Left lung (tissue), 10 donors: ENCODE results near the gene C17orf58. TPM values are rescaled to one million over a fixed set of nuclear protein-coding genes. Genes with fewer than 3 reads are reported as not detected.

ENCODE experiments used
- ATAC-seq: fragments of 200-7000 bp; cut with Tn5 transposase; one replicate; pipeline ENCODE4 v1.9.1; 2020; ENCODE audit warnings: moderate library complexity
- DNase-seq, 4 donors: peaks; one replicate each; pipeline ENCODE4 v3.0.0-alpha.2; 2013 to 2020
- H3K27ac ChIP-seq, 2 donors: fragments of 200-600 bp; sonication (generic) in 1 of 2; one replicate each; pipeline versions ENCODE4 v1.5.0 to v1.8.0; 2020 to 2021
- H3K27me3 ChIP-seq, 2 donors: fragments of 200-600 bp; sonication (generic) in 1 of 2; one replicate each; pipeline versions ENCODE4 v1.5.0 to v1.8.0; 2020 to 2021
- H3K36me3 ChIP-seq, 2 donors: fragments of 200-600 bp; sonication (generic) in 1 of 2; one replicate each; pipeline versions ENCODE4 v1.5.0 to v1.8.0; 2020 to 2021
- H3K4me1 ChIP-seq, 2 donors: fragments of 200-600 bp; one replicate each; pipeline ENCODE4 v1.8.0; 2021
- H3K4me3 ChIP-seq, 2 donors: fragments of 200-600 bp; sonication (generic) in 1 of 2; one replicate each; pipeline versions ENCODE4 v1.5.0 to v1.8.0; 2020 to 2021; ENCODE audit warnings: mild to moderate bottlenecking in 1 of 2
- H3K9me3 ChIP-seq, 2 donors: fragments of 200-600 bp; sonication (generic) in 1 of 2; one replicate each; pipeline versions ENCODE4 v1.5.0 to v1.8.0; 2020 to 2021
- CTCF ChIP-seq, 2 donors: fragments of 200-600 bp; sonication (generic) in 1 of 2; IDR thresholded peaks; one replicate each; pipeline versions ENCODE4 v1.5.0 to v1.8.0; 2021; ENCODE audit warnings: antibody characterized with exemption in 2 of 2
- intact Hi-C, 2 donors: fragments of 100-400 bp; cut with DNase I; formaldehyde crosslinking; loops; one replicate each; pipeline versions ENCODE4 v1.11.2 to v1.14.2; 2022
- polyA plus RNA-seq, 6 donors: library from polyadenylated mRNA; unstranded; fragments of 120-200 nt; gene quantifications; one replicate each; pipeline ENCODE4 v1.2.1, GENCODE V29; 2013; ENCODE audit not compliant: insufficient read length in 6 of 6
- total RNA-seq, 2 donors: library from RNA; stranded (reverse); fragmentation: NEBNext Ultra II Directional; extraction: Animal tissue kit (Norgen Biotek cat#: 25700); gene quantifications; one replicate each; pipeline ENCODE4 v1.2.1, GENCODE V29; 2021
- donor health status: DM: no; HTN: yes; CAD: no.
- donor health status: DM: no; HTN: no; CAD: no.

Gene C17orf58
- total and polyA plus RNA-seq, 8 donors = 6.3 to 15.1 (median 13.4) TPM

GRCh38 chr17:67947325-67947813 lies 48.9 kb downstream of the C17orf58 start:
- no peak for DNase-seq
- ATAC-seq = no peak
- Histone ChIP-seq H3K9me3 (no peaks in the 10 kb centered on the region), H3K27ac (no peak overlapping the region), H3K4me3 (no peak overlapping the region), H3K36me3 (peaks cover 0 to 100% of the 10 kb centered on the region in 2 donors), H3K4me1 (no peaks in the 10 kb centered on the region), H3K27me3 (no peaks in the 10 kb centered on the region)
- intact Hi-C loops = no loop called here
- TF ChIP-seq CTCF (IDR thresholded peaks at IDR 0.05) = no peak

GRCh38 chr17:67946513-67946912 lies 49.8 kb downstream of the C17orf58 start:
- Histone ChIP-seq H3K4me3 (no peak overlapping the region), H3K9me3 (no peaks in the 10 kb centered on the region), H3K27me3 (no peaks in the 10 kb centered on the region), H3K4me1 (no peaks in the 10 kb centered on the region), H3K27ac (no peak overlapping the region), H3K36me3 (peaks cover 0 to 100% of the 10 kb centered on the region in 2 donors)
- no peak for DNase-seq
- intact Hi-C loops = no loop called here
- no peak for TF ChIP-seq CTCF (IDR thresholded peaks at IDR 0.05)
- no peak for ATAC-seq

- Histone ChIP-seq H3K36me3 (peaks cover 0 to 91% of the 10 kb centered on the region in 2 donors), H3K27ac (no peak overlapping the region), H3K4me1 (no peaks in the 10 kb centered on the region), H3K4me3 (no peak overlapping the region), H3K9me3 (no peaks in the 10 kb centered on the region), H3K27me3 (no peaks in the 10 kb centered on the region)
- TF ChIP-seq CTCF (IDR thresholded peaks at IDR 0.05) = no peak
- ATAC-seq (no peak), DNase-seq (no peak)
- intact Hi-C loops = no loop called here
These were observed 52.2 kb downstream of the C17orf58 start for GRCh38 chr17:67944035-67944434.

GRCh38 chr17:67942810-67943209 lies 53.5 kb downstream of the C17orf58 start:
- no peak for ATAC-seq
- TF ChIP-seq CTCF (IDR thresholded peaks at IDR 0.05) = peak; percentile 15 to 24

More at GRCh38 chr17:67942810-67943209, 53.5 kb downstream of the C17orf58 start:
- no peak for DNase-seq
- Histone ChIP-seq H3K4me3 (no peak overlapping the region), H3K27me3 (no peaks in the 10 kb centered on the region), H3K4me1 (no peaks in the 10 kb centered on the region), H3K36me3 (peaks cover 0 to 85% of the 10 kb centered on the region in 2 donors), H3K9me3 (no peaks in the 10 kb centered on the region), H3K27ac (no peak overlapping the region)
- intact Hi-C loops = no loop called here

Other genes starting within 250 kb of the C17orf58 start
- gene BPTF, start 171.0 kb downstream of the C17orf58 start, total RNA-seq = 10 to 100 TPM; 75.4 to 77.6 TPM
- 100 to 1,000 TPM; 117 to 137 (median 128) TPM for gene BPTF, start 171.0 kb downstream of the C17orf58 start, polyA plus RNA-seq
- 10 to 100 TPM; 41.1 to 56.1 TPM for gene KPNA2, start 39.3 kb upstream of the C17orf58 start, total RNA-seq
- gene KPNA2, start 39.3 kb upstream of the C17orf58 start, polyA plus RNA-seq = 100 to 1,000 TPM in 1 of 6 donors, 10 to 100 TPM in 5; 68.2 to 151 (median 73.5) TPM